Measurements from ENCODE around the gene CCDC85B.

The CCDC85B gene

DNA sequence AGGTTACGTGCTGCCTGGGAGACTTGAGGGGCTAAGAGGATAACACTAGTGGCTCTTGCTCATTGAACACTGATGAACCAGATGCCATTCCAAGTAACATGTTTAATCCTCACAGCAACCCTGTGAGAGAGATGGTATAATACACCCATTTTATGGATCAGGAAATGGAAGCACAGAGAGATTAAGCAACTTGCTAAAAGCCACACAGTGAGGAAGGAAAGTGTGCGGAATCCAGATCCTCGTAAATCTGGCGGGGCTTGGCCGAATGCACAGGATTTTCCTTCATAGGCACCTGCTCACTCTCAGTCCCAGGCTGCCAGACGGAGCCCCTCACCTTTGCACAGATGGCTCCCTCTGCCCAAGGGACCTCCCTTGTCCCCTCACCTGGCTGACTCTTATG lies 17.4 kb downstream of the CCDC85B start:
- DNase-seq (ENCODE audit: low read depth, low spot score): no peak

- no peak for DNase-seq (ENCODE audit: low read depth, low spot score)
Observed at GRCh38 chr11:65911682-65912568, 21.5 kb downstream of the CCDC85B start.

DNA sequence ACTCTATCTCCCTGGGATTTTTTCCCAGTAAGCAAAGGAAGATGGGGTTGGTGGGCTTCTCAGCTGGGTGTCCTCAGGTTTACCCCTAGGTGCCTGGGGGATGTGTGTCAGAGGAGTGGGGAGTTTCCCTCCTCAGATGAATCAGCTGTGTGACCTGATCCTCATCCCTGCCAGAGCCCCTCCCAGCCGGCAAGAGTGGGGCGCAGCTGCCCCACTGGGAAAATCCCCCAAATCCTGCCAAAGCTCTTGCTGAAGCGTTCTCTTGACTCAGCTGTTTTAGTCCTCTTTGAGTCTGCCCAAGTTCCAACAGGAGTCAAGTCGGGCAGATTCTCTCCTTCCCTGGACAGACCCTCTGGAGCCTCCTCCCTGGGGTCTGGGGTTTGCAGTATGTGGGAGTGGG lies 22.4 kb downstream of the CCDC85B start:
- DNase-seq (ENCODE audit: low read depth, low spot score): no peak

GRCh38 chr11:65915101-65915820 lies 24.8 kb downstream of the CCDC85B start:
- DNase-seq (ENCODE audit: low read depth, low spot score): no peak

DNA sequence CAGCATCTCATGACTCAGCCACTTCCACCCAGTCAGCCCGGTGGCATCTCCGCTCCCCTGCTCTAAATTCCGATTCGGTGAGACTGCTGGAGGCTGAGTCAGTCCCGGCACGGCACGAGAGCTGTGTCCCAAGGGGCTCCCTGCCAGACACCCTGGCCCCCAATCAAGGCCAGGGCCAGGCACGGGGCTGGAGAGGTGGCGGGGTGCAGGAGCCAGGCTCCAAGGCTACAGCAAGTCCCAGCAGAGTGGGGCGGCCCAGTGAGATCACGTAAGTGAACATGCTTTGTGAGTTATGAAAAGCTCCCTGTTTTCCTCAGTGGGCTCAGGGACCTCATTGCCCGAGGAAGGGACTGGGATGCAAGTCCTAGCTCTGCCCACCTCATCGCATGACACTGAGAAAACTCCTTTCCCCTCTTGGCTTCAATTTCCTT lies 25.4 kb downstream of the CCDC85B start:
- no peak for DNase-seq (ENCODE audit: low read depth, low spot score)

GRCh38 chr11:65916391-65916790 lies 25.9 kb downstream of the CCDC85B start:
- DNase-seq (ENCODE audit: low read depth, low spot score): no peak

GRCh38 chr11:65917077-65917433 lies 26.6 kb downstream of the CCDC85B start:
- no peak for DNase-seq (ENCODE audit: low read depth, low spot score)

DNA sequence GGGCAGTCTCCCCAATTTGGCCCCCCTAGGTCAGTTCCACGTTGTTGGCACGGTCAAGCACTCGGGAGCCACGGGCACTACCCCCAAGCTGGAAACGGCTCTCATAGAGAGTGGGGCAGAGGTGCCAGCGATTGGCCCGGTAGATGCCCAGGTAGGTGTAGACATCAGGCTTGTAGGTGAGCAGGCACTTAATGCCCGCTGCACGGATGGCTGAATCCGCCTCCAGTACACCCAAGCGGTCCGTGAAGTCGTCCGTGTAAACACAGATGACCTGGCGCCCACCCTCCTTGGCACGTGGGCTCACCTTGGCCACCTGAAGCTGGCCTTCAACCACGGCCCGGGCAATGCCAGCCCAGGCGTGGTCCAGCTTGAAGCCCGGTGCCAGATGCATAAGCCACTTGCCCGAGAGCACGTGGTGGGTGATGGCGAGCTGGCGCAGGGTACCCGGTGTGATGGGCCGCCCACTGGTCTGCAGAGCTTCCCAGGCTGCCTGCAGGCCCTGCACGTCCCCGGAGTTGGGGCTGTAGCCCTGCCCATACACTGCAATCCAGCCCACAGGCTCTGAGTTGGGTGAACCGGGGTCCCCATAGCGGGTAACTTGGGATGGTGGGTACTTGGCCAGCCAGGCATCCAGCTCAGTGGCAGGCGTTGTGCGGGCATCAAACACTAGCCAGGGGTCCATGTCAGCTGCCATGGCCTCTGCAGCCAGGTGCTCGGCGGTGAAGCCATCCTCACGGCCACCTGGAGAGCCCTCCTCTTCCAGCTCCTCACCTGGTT lies 27.1 kb downstream of the CCDC85B start:
- no peak for DNase-seq (ENCODE audit: low read depth, low spot score)

GRCh38 chr11:65918211-65919140 lies 28.0 kb downstream of the CCDC85B start, which contains the start of gene C11orf68:
TSS of gene C11orf68 (minus strand) at chr11:65919062. CDS start at chr11:65919031, 31 bp downstream.
- DNase-seq (ENCODE audit: low read depth, low spot score): no peak

- DNase-seq (ENCODE audit: low read depth, low spot score): peak; percentile 87
Observed at GRCh38 chr11:65919141-65919572, 28.7 kb downstream of the CCDC85B start, which contains the start of gene DRAP1. TSS of gene DRAP1 (plus strand) at chr11:65919426. CDS start at chr11:65919502, 76 bp downstream.

GRCh38 chr11:65919573-65920371 lies 29.3 kb downstream of the CCDC85B start:
- no peak for DNase-seq (ENCODE audit: low read depth, low spot score)

DNA sequence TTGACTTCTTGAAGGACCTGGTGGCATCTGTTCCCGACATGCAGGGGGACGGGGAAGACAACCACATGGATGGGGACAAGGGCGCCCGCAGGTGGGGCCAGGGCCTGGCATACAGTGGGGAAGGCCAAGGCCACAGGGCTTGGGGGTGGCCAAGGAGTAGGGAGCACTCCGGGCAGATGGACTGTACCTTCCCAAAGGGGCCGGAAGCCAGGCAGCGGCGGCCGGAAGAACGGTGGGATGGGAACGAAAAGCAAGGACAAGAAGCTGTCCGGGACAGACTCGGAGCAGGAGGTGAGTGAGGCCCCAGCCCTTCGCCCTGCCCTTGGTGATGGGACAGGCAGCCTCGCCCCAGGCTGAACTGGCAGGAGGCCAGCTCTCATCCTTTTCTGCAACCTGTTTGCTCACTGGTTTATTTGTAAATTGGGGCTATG lies 29.9 kb downstream of the CCDC85B start:
- no peak for DNase-seq (ENCODE audit: low read depth, low spot score)

- no peak for DNase-seq (ENCODE audit: low read depth, low spot score)
Observed at GRCh38 chr11:65921033-65921555, 30.6 kb downstream of the CCDC85B start.

DNA sequence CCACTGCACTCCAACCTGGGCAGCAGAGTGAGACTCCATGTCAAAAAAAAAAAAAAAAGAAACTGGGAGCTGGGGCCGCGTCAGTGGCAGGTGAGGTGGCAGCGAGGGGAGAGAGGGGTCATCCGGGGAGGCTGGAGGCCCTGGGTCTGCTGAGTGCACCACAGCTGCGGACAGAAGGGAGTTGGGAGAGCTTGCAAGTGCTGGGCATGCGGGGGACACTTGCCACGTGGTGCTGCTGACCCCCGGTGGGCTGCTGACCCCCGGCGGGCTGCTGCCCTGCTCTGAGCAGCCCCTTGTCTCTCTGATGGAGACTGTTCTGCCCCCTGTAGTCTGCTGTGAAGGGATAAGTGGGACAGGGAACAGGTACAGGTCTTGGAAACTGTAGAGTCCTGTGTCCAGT lies 31.4 kb downstream of the CCDC85B start:
- no peak for DNase-seq (ENCODE audit: low read depth, low spot score)

- no peak for DNase-seq (ENCODE audit: low read depth, low spot score)
Observed at GRCh38 chr11:65922565-65922964, 32.1 kb downstream of the CCDC85B start.

DNA sequence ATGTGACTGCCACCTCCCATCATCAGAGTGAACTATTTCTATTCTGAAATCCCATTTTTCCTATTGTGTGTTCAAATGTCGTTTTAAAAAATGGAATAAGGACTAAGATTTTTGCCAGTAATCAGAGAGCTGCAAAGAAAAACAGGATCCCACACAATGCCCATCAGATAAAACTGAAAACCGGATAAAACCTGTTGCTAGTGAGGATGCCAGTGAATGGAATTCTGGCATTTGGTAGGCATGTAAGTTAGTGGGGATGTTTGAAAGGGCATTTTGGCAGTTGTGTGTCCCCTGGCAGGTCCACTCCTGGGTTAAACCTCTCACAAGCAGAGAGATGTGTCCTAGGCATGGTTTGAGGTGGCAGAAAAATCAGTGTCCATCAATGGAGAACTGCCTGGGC lies 34.9 kb downstream of the CCDC85B start:
- no peak for DNase-seq (ENCODE audit: low read depth, low spot score)

DNA sequence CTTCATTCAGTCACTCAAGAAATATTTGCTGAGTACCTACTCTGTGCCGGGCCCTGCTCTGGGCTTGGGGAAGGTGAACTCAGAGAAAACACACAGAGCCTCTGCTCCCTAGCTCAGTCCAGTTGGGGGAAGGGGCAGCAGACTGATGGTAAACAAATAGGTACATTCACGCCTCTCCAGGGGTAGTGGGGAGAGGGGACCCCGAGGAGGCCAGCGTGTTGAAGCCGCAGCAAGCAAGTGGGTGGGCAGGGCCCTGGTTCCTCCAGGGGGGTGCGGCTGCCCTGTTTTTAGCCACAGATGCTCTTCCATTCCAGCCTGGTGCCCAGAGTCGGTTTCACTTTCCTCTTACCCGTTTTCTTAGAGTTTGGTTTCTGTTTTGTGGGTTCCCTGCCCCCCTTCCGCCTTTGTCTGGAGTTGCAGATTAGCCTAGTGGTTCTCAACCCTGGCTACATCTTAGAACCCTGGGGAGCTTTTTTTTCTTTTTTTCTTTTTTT lies 37.5 kb downstream of the CCDC85B start:
- DNase-seq (ENCODE audit: low read depth, low spot score): no peak

DNA sequence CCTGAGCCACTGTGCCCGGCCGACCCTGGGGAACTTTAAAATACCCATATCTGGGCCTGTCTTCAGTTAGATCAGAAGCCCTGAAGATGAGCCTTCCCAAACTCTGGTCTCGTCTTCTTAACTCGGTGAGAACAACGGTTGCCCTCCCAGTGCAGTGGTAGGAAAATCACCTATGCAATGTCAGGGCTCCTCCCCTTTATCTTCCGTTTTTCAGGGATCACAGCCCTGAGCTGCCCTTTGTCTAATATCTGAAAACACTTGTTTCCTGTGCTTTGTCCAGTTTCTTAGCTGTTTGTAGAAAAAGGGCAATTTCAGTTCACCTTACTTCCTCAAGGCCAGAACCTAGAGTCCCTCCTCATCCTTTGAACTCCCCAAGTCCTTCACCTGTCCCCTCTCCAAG lies 38.2 kb downstream of the CCDC85B start:
- DNase-seq (ENCODE audit: low read depth, low spot score): no peak

GRCh38 chr11:65931773-65932557 lies 41.5 kb downstream of the CCDC85B start:
- no peak for DNase-seq (ENCODE audit: low read depth, low spot score)

All from iPS DF 19.7 (cell line).